AG04449 (cell line): ENCODE results near the gene YTHDC1.
"Not testable (repeated sequence)": the region's sequence is repeated elsewhere in the genome, so short reads cannot be mapped to it uniquely, and the experiment has no call there.

ENCODE experiments used
- CTCF ChIA-PET: fragments of 350-600 bp; formaldehyde crosslinking; extraction: SDS; loops from one replicate; lab custom pipeline; 2021; ENCODE audit warnings: antibody characterized with exemption; lab: Yijun Ruan, JAX
- POLR2A ChIA-PET: fragments of 400-600, 350-600 bp; formaldehyde crosslinking; extraction: SDS; loops from one replicate; lab custom pipeline; 2020; ENCODE audit warnings: antibody characterized with exemption, inconsistent platforms; lab: Yijun Ruan, JAX
- DNase-seq: peaks from one replicate; pipeline ENCODE4 v3.0.0-alpha.2; 2010; ENCODE audit warnings: low read depth, low spot score
- H3K4me3 ChIP-seq: 2 replicates; pipeline ENCODE4 v1.5.1; 2011; ENCODE audit warnings: low read depth, mild to moderate bottlenecking, control low read depth, low read length
- CTCF ChIP-seq: IDR thresholded peaks from one replicate; pipeline ENCODE4 v1.5.1; 2011; ENCODE audit warnings: mild to moderate bottlenecking, moderate library complexity, low read length, control low read depth, inconsistent platforms; ENCODE audit not compliant: insufficient read depth; ENCODE audit errors: missing control alignments

The YTHDC1 gene

DNA sequence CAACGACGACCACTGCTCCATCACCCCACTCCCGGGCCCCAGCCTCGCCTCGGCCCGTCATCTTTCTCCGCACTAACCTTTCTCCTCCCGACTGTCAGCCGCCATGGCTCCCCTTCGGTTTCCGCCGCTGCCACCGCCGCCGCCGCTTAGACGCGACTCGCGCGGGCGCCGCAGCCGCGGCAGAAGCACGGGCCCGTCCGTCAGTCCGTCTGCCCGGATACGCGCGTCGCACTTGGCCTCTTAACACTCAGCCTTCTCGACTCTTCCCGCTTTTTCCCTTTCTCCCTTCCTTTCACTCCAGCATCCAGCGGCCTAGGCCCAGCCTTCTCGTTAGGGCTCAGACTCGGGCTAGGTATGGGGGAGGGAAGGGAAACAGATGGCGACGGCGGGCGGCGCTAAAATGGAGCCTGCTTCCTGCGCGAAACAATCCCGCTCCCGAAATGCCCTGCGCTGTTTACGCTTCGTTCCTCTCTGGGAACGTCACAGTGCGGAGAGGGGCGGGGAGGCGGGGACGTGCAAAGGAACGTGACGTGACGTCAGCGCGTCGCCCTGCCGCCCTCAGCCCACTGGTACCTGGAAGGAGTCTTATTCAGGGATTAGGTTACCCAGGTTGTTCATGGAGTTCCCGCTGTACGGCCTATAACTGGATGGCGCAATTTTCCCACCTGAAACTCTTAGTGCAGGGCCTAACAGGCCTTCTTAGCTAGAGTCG, at the start of gene YTHDC1:
YTHDC1 (minus strand) TSS at position 442 of the 712 bp plus-strand sequence; CDS start at position 105, 337 bp downstream.
- POLR2A ChIA-PET: no interaction called here
- no peak for TF ChIP-seq CTCF
- peak within 1 kb of the TSS; percentile 87 for H3K4me3 ChIP-seq
- CTCF ChIA-PET: interaction anchor here (3.3 kb wide), 1 partner anchor 26 kb away, joined by 18 read pairs; no protein-coding TSS in a partner anchor
- peak; percentile 67 for DNase-seq

GRCh38 chr4:68399306-68399705, 49.4 kb upstream of the YTHDC1 start:
- CTCF ChIA-PET: no interaction called here
- TF ChIP-seq CTCF: no peak
- POLR2A ChIA-PET: no interaction called here
- H3K4me3 ChIP-seq: no peak overlapping the region
- DNase-seq: no peak

- no peak overlapping the region for H3K4me3 ChIP-seq
- TF ChIP-seq CTCF: no peak
- ChIA-PET CTCF (no interaction called here), POLR2A (no interaction called here)
- no peak for DNase-seq
These were observed 46.9 kb upstream of the YTHDC1 start for GRCh38 chr4:68396756-68397155.

GRCh38 chr4:68391436-68391835, 41.5 kb upstream of the YTHDC1 start:
- no peak for TF ChIP-seq CTCF
- no peak overlapping the region for H3K4me3 ChIP-seq
- CTCF ChIA-PET: interaction anchor here (0.6 to 4.8 kb wide), 2 partner anchors 15 to 17 kb away, joined by 3 to 19 read pairs; no protein-coding TSS in a partner anchor
- DNase-seq: no peak
- POLR2A ChIA-PET: no interaction called here

DNA sequence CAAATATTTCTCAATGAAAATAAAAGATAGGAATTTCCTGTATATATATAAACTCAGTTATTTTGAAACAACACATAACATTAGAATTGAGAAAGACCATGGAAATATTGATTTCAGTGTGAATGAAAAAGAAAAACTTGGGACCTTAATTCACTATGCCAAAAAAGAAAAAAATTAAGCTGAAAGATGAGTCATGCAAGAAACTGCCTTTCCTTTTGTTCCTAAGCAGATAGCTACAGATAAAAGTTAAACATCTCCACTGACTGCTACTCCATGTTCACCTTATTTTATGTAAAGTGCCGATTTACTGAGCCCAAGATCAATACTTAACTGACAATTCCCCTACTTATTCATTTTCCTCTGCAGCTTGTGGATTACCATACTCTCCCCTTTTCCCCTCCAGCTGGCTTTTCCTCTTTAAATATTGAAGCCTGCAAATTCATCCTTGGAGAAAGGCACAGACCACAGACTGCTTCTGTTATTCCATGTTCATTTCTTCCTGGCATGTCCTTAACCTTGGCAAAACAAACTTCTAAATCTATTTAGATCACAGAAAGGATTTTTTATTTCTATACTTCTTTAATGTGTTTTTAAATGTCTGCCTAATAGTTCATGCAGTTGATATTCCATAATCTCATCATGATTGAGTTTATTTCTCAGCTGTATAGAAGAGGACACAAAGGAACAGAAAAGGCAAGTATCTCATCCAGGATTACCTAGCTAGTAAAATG, 40.5 kb upstream of the YTHDC1 start:
- ChIA-PET CTCF (interaction anchor here (4.8 kb wide), 1 partner anchor 14 kb away, joined by 19 read pairs; no protein-coding TSS in a partner anchor), POLR2A (no interaction called here)
- no peak overlapping the region for H3K4me3 ChIP-seq
- DNase-seq: no peak
- TF ChIP-seq CTCF: no peak

DNA sequence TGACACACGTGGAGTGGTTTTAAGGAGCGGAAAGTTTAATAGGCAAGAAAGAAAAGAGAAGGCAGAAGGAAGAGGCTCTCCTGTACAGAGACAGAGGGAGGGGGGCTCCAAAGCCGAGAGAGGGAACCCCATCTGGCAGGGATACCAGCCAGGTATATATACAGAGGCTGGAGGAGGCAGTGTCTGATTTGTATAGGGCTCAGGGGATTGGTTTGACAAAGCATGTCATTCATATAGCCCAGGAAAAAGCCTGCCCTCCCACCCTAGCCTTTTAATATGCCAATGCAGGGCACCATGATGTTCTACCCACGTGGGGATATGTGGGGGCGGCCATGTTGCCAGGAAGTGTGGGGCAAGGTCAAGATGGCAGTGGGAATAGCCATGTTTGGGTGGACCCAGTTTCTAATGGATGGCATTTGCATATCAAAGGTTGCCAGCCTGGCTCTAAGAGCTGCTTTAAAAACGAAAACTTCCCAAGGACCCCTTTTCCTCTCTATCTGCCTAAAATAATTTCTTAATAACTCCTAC, 39.6 kb upstream of the YTHDC1 start:
- DNase-seq, H3K4me3 ChIP-seq, POLR2A ChIA-PET: not testable (repeated sequence)
- CTCF ChIA-PET: interaction anchor here (4.8 kb wide), 1 partner anchor 13 kb away, joined by 19 read pairs; no protein-coding TSS in a partner anchor
